C4-2B (cell line): Measurements from ENCODE around the gene SLC8B1.
"Not testable (repeated sequence)": the region's sequence is repeated elsewhere in the genome, so short reads cannot be mapped to it uniquely, and the experiment has no call there.

Experiments used
- H3K27ac ChIP-seq: fragments of 450-650 bp; 2 replicates; pipeline ENCODE4 v1.5.1; 2017
- CTCF ChIP-seq: fragments of 450-650 bp; conservative IDR thresholded peaks from 2 replicates; pipeline ENCODE4 v1.5.1; 2017; ENCODE audit warnings: mild to moderate bottlenecking
- ZFX ChIP-seq: fragments of 450-650 bp; IDR thresholded peaks from 2 replicates; pipeline ENCODE4 v1.6.1; 2017

The SLC8B1 gene

DNA sequence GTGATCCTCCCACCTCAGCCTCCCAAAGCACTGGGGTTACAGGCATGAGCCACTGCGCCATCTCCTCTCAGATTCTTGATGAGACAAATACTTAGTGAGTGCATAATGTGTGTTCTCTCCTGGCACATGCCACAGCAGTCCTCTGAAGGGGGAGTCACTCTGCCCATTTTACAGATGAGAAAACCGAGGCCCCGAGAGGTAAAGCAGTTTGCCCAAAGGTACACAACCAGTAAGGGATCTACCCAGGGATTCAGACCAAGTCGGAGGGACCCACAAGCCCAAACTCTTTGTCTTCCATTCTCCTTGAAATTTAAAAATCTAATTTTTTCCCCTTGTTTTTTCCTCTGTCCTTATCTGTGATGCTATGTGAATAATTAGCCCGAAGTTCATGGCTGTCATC, 29.8 kb upstream of the SLC8B1 start:
- TF ChIP-seq CTCF, result no peak
- TF ChIP-seq ZFX, result no peak
- no peak overlapping the region for H3K27ac ChIP-seq

DNA sequence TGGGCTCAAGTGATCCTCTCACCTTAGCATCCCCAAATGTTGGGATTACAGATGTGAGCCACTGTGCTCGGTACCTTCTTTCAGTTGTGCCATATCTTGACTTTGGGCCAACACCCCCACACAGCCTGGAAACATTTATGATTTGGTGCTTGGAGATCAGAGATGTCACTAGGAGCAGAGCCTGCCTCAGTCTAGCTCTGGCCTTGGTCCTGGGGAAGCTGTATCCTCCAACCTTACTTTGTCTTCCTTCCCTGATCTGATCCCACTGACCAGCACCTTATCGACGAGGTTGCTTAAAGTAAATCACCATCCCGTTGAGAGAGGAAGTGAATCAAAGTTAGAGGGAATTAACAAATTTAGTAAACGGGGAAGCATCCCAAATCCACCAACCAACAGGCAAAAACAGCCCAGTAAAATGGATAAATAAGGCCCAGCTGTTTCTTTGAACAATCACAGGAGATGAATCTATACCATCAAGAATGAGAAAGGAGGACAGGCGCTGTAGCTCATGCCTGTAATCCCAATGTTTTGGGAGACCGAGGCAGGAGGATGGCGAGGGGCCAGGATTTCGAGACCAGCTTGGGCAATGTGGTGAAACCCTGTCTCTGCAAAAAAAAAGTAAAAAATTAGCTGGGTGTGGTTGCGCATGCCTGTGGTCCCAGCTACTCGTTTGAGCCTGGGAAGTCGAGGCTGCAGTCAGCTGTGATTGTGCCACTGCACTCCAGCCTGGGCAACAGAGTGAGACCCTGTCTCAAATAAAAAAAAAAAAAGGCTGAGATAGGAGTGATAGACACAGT, 26.9 kb upstream of the SLC8B1 start:
- no peak overlapping the region for H3K27ac ChIP-seq
- no peak for TF ChIP-seq CTCF
- no peak for TF ChIP-seq ZFX

- no peak for TF ChIP-seq CTCF
- no peak for TF ChIP-seq ZFX
- H3K27ac ChIP-seq, result no peak overlapping the region
Observed at GRCh38 chr12:113359939-113360748, 25.2 kb upstream of the SLC8B1 start.

GRCh38 chr12:113359133-113359938, 24.4 kb upstream of the SLC8B1 start:
- no peak for TF ChIP-seq ZFX
- TF ChIP-seq CTCF, result no peak
- peak overlapping the region; percentile 74 for H3K27ac ChIP-seq

DNA sequence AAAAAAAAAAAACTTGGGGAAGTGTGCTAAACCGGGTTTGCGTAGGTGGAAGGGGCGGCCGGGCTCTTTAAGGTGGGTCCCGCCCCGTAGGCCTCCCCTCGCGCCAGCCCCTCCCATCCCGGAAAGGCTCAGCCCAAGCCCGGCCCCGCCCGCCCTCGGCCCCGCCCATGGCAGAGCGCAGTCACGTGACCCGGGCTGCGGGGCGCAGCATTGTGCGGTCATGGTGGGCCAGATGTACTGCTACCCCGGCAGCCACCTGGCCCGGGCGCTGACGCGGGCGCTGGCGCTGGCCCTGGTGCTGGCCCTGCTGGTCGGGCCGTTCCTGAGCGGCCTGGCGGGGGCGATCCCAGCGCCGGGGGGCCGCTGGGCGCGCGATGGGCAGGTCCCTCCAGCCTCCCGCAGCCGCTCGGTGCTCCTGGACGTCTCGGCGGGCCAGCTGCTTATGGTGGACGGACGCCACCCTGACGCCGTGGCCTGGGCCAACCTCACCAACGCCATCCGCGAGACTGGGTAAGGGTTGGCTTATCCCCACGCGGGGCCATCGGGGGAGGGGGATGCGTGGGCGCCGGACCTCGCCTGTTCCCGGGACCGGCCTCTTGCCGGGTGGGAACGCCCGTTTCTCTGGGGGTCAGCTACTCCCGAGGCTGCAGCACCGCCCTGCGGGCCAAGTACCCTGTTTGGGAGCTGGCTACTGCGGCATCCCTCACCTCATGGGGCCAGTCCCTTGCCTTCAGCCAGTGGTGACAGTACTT, 23.6 kb upstream of the SLC8B1 start, which contains the start of gene PLBD2:
Gene PLBD2 (plus strand): TSS at position 207 of the 752 bp plus-strand sequence. CDS start 14 bp downstream, at position 221.
- peak; percentile 51 for TF ChIP-seq ZFX
- no peak for TF ChIP-seq CTCF
- H3K27ac ChIP-seq, result peak within 1 kb of the TSS; percentile 74

DNA sequence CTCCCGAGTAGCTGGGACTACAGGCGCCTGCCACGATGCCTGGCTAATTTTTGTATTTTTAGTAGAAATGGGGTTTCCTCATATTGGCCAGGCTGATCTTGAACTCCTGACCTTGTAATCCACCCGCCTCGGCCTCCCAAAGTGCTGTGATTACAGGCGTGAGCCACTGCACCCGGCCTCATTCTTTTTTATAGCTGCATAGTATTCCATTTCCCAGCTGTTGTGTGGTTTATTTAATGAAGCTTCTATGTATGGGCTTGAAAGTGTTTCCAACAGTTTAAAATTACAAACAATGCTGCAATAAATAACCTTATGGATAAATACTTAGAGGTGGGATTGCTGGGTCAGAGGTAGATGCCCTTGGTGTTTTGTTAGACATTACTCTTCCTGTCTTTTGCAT, 19.3 kb upstream of the SLC8B1 start:
- not testable (repeated sequence) for H3K27ac ChIP-seq

- TF ChIP-seq ZFX (no peak), CTCF (no peak)
Observed at GRCh38 chr12:113351089-113351488, 16.2 kb upstream of the SLC8B1 start.

More at GRCh38 chr12:113351089-113351488, 16.2 kb upstream of the SLC8B1 start:
- no peak overlapping the region for H3K27ac ChIP-seq
